GM18858 (cell line): ENCODE results near the gene LGR4.

Source experiments
- ATAC-seq: cut with Tn5 transposase; IDR thresholded peaks from one replicate; pipeline ENCODE4 v1.9.1; 2021; ENCODE audit not compliant: unreplicated experiment

LGR4 gene

GRCh38 chr11:27406498-27407354 is 65.9 kb downstream of the LGR4 start:
- no peak for ATAC-seq

GRCh38 chr11:27405134-27405533 is 67.5 kb downstream of the LGR4 start:
- ATAC-seq = no peak

GRCh38 chr11:27404427-27404826 is 68.2 kb downstream of the LGR4 start:
- no peak for ATAC-seq

- no peak for ATAC-seq
Observed at GRCh38 chr11:27403195-27403594, 69.4 kb downstream of the LGR4 start.

GRCh38 chr11:27402450-27402849 is 70.1 kb downstream of the LGR4 start:
- ATAC-seq = no peak

- no peak for ATAC-seq
Observed at GRCh38 chr11:27401833-27402316, 70.7 kb downstream of the LGR4 start.

- no peak for ATAC-seq
Observed at GRCh38 chr11:27401280-27401832, 71.2 kb downstream of the LGR4 start.

GRCh38 chr11:27398400-27398770 is 74.2 kb downstream of the LGR4 start:
- ATAC-seq = no peak

GRCh38 chr11:27397624-27398399 is 74.8 kb downstream of the LGR4 start:
- ATAC-seq = no peak

GRCh38 chr11:27396259-27396839 is 76.2 kb downstream of the LGR4 start:
- no peak for ATAC-seq

- no peak for ATAC-seq
Observed at GRCh38 chr11:27395556-27396258, 76.9 kb downstream of the LGR4 start.

- no peak for ATAC-seq
Observed at GRCh38 chr11:27394781-27395228, 77.8 kb downstream of the LGR4 start.

- ATAC-seq = no peak
Observed at GRCh38 chr11:27392278-27393114, 80.1 kb downstream of the LGR4 start.

GRCh38 chr11:27391331-27392015 is 81.1 kb downstream of the LGR4 start:
- no peak for ATAC-seq

- ATAC-seq = no peak
Observed at GRCh38 chr11:27390318-27391295, 82.0 kb downstream of the LGR4 start.

GRCh38 chr11:27388869-27389268 is 83.7 kb downstream of the LGR4 start:
- no peak for ATAC-seq

GRCh38 chr11:27388001-27388400 is 84.6 kb downstream of the LGR4 start:
- ATAC-seq = no peak

GRCh38 chr11:27387362-27387761 is 85.2 kb downstream of the LGR4 start:
- no peak for ATAC-seq
